GM18508 (cell line): Measurements from ENCODE around the gene PPM1L.
A peak's percentile ranks its signal among the peaks of the same experiment; 100 is the strongest.
"Not testable (repeated sequence)": the region's sequence is repeated elsewhere in the genome, so short reads cannot be mapped to it uniquely, and the experiment has no call there.

Experiments used
- ATAC-seq: cut with Tn5 transposase; IDR thresholded peaks from one replicate; pipeline ENCODE4 v1.9.1; 2021; ENCODE audit warnings: moderate number of reproducible peaks; ENCODE audit not compliant: insufficient read depth, unreplicated experiment

PPM1L gene

GRCh38 chr3:160755776-160756304 lies at the start of gene PPM1L:
PPM1L (plus strand) TSS chr3:160756231.
- peak; percentile 29 for ATAC-seq

DNA sequence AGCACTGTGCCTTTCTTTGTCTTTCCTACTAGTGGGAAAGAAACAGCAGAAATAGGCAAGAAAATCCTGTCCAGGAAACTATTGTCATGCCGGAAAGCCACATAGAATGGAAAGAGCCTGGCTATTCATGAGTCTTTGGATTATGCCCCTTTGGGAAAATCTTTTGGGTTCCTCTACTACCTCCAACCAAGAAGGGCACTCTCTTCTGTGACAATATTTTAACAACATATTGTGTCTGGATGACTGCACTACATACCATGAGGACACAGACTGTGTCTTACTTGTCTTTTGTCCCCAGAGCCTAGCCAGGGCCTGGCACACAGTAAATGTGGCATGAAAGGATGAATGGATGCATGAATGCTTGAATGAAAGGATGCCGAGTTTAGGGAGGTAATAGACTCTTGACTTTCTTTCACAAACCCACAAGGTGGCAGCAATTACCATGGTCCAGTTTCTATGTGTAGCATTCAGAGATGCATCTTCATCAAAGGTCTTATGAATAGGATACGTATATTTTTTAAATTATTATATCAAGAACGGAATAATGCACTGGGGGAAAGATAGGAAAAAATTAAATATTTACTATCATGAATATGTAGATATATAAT lies 48.7 kb upstream of the PPM1L start:
- no peak for ATAC-seq

GRCh38 chr3:160709477-160710182 lies 46.4 kb upstream of the PPM1L start:
- no peak for ATAC-seq

DNA sequence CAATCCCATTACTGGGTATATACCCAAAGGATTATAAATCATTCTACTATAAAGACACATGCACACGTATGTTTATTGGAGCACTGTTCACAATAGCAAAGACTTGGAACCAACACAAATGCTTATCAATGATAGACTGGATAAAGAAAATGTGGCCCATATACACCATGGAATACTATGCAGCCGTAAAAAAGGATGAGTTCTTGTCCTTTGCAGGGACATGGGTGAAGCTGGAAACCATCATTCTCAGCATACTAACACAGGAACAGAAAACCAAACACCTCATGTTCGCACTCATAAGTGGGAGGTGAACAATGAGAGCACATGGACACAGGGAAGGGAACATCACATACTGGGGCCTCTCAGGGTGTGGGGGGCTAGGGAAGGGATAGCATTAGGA lies 42.9 kb upstream of the PPM1L start:
- not testable (repeated sequence) for ATAC-seq

- no peak for ATAC-seq
Observed at GRCh38 chr3:160719710-160720109, 36.3 kb upstream of the PPM1L start.

GRCh38 chr3:160720123-160720746 lies 35.8 kb upstream of the PPM1L start:
- peak; percentile 61 for ATAC-seq

DNA sequence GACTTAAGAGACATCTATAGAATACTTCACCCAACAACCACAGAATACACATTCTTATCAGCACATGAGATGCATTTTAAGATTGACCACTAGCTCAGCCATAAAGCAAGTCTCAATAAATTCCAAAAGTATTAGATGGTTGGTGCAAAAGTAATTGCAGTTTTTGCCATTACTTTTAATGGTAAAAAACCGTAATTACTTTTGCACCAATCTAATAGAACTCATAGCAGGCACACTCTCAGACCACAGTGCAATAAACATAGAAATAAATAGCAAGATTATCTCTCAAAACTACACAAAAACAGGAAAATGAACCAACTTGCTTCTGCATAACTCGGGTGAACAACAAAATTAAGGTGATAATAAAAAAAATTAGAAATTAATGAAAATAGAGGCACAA lies 33.7 kb upstream of the PPM1L start:
- no peak for ATAC-seq

GRCh38 chr3:160725338-160725737 lies 30.7 kb upstream of the PPM1L start:
- no peak for ATAC-seq

DNA sequence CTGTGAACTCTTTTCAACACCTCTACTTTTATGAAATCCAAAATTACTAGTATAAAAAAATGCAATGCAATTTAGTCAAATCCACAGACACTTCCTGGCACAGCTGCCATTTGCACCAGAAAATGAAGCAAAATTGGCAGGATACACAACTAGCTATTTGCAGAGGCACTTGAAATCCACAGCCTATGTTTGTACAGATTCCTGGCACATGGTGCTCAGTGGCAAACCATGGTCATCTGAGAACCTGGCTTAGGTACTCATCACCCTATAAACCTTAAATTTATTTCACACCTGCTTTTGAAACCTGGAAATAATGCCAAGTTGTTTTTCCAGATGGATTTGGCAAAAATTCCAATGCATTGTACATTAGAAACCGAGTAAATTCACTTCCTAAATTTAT lies 20.2 kb upstream of the PPM1L start:
- ATAC-seq: no peak

- ATAC-seq: no peak
Observed at GRCh38 chr3:160738048-160738447, 18.0 kb upstream of the PPM1L start.

- no peak for ATAC-seq
Observed at GRCh38 chr3:160739079-160739478, 17.0 kb upstream of the PPM1L start.

DNA sequence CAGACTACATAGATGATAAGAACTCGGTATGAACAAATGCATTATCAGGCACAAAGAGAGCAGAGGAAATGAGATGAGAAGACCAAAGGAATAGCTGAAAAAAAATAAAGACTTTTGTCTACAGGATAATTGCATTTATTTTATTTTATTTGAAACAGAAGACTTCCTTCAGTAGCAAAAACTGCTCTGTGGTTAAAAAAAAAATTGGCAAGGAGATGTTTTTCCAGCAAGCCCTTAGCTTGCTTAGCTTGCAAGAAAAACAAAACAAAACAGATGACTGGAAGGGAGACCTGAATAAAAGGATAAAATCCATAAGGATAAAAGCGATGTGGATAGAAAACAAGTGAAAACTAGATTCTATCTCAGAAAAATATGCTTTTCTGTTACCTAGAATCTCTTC lies 9.1 kb upstream of the PPM1L start:
- ATAC-seq: no peak

DNA sequence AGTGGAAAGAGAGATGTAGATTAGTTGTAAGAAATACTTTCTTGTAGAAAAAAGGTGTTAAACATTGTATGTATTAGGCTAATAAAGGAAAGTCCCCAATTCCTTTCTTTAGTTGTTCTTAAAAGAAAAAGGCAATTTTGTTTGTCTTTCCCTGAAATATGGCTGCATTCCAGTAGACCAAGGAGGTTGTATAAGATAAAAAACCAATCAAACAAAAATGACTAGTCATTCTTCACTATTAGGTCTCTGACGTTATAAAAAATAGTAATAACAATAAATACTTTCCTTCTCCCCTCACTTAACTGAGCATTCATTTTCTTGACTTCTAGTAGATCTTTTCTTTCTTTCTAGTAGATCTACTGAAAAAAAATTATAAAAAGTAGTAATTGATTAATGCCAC lies 8.6 kb upstream of the PPM1L start:
- no peak for ATAC-seq

DNA sequence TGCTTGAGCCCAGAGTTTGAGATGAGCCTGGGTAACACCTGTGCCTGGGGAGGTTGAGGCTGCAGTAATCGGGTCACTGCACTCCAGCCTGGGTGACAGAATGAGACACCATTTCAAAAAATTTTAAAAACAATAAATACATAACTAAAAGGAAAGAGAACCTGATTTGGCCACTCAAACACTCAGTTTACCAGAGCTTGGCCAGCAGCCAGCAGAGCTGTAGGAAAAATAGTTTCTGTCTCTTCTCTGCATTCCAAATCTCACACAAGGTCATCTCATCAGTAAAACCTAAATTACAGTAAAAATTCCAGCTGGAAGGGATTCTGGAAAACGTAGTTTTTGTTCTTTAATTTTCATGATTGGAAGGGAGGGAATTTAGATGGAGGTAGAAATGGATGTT lies 7.8 kb upstream of the PPM1L start:
- no peak for ATAC-seq

- ATAC-seq: no peak
Observed at GRCh38 chr3:160748787-160749186, 7.2 kb upstream of the PPM1L start.

- ATAC-seq: no peak
Observed at GRCh38 chr3:160753953-160754352, 2.1 kb upstream of the PPM1L start.

DNA sequence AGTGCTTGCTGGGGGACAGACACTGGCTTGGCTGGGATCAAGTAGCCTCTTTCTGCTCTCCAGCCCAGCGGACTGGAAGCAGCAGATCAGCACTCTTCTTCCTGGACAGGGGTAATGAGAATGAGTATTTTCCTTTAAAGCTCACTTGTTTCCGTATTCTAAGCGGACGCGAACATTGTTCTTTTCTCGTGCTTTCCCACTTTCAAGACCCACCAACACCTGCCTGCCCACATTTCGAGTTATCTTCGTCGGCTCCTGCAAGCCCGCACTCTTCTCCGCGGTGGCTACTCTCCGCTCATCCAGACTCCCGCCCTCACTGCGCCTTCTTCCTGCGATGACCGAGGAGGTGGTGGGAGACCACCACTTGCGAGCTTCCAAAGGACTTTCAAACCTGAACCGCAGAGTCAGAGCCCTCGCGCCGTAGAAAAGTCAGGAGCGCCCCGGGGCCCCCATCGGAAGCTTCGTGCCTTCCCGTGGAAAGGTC lies 1.6 kb upstream of the PPM1L start:
- no peak for ATAC-seq

GRCh38 chr3:160754855-160755747 lies 930 bp upstream of the PPM1L start:
- peak; percentile 70 for ATAC-seq

GRCh38 chr3:160757233-160758106 lies 1.4 kb downstream of the PPM1L start:
- no peak for ATAC-seq
